ENCODE results near the gene ARL4C.

The ARL4C gene

DNA sequence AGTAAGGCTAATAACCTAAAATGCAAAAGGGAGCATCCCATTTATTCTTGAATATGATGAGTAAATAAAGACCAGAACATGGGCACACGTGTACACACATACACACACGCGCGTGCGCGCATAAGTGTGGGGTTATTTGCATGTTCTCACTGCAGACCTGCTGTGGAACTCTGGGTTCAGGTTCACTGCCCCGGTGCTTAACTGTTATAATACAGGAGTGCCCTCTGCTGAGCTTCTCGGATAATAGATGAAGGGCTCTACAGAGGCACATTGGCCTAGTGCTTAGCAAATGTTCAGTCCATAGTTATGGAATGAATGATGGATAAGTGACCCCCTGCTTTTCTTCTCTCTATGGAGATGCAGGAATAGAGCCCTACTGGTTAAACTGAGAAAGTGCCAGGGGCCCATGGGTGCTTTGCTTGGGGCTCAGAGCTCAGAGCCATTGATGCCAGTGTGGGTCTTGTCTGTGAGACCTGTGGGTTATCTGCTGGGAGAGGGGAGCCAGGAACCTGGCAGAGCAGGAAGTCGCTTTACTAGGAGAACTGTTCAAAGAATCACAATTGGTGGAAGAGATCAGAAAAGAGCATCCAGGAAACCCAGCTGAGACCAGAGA lies 3.6 kb upstream of the ARL4C start:
- Histone ChIP-seq H3K27me3 (ENCODE audit: low read length) (no peaks in the 10 kb centered on the region), H3K9me2 (replicated peaks; ENCODE audit: insufficient read depth, low read length) (no peaks in the 10 kb centered on the region), H3K4me2 (ENCODE audit: low read depth, low read length, poor library complexity, severe bottlenecking) (no peak overlapping the region), H3K4me3 (ENCODE audit: insufficient read depth, low read length, poor library complexity, severe bottlenecking) (no peak overlapping the region), H3F3A (ENCODE audit: insufficient read depth) (no peaks in the 10 kb centered on the region), H4K20me1 (ENCODE audit: low read depth, low read length) (no peaks in the 10 kb centered on the region), H3K27ac (ENCODE audit: low read depth, low read length) (no peak overlapping the region), H3K79me2 (ENCODE audit: insufficient read depth, low read length) (no peaks in the 10 kb centered on the region), H3K36me3 (ENCODE audit: low read length) (no peaks in the 10 kb centered on the region), H2AFZ (ENCODE audit: low read depth, low read length, severe bottlenecking) (no peak overlapping the region), H3K9ac (ENCODE audit: low read length) (no peak overlapping the region), H3K9me3 (ENCODE audit: insufficient read depth, low read length) (no peaks in the 10 kb centered on the region)
- TF ChIP-seq EZH2phosphoT487 (conservative IDR thresholded peaks at IDR 0.05; ENCODE audit: low read length): no peak
- TF ChIP-seq, protein P1, sequence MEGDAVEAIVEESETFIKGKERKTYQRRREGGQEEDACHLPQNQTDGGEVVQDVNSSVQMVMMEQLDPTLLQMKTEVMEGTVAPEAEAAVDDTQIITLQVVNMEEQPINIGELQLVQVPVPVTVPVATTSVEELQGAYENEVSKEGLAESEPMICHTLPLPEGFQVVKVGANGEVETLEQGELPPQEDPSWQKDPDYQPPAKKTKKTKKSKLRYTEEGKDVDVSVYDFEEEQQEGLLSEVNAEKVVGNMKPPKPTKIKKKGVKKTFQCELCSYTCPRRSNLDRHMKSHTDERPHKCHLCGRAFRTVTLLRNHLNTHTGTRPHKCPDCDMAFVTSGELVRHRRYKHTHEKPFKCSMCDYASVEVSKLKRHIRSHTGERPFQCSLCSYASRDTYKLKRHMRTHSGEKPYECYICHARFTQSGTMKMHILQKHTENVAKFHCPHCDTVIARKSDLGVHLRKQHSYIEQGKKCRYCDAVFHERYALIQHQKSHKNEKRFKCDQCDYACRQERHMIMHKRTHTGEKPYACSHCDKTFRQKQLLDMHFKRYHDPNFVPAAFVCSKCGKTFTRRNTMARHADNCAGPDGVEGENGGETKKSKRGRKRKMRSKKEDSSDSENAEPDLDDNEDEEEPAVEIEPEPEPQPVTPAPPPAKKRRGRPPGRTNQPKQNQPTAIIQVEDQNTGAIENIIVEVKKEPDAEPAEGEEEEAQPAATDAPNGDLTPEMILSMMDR (IDR thresholded peaks at IDR 0.05; ENCODE audit: insufficient read depth, low read length, poor library complexity, severe bottlenecking): no peak

DNA sequence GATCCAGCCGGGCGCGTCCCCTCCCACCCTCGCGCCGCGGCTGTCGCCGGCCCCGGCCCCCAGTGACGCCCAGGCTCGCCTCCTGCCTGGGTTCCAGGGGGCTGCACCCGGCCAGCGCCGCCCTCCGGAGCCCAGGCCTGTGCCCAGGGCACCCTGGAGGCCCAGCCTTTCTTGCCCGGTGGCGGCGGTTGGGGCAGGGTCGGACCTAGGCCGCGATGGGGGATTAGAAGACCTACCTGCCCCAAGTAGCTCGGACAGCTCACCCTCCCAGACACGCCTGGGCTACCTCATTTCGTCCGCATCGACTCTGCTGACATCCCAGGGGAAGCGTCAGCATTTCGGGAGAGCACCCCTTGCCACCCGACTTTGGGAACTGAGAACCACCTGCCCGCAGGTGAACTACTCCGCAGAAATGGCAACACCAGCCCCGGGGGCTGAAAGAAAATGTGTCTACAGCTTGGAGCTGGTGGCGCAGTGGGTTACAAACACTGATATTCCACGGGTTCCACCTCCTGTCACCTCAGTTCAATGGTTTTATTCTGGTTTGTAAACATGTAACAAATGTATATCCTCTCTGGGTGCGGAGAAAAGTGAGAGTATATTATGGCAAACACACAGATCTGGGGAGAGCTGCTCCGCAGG lies 834 bp upstream of the ARL4C start:
- Histone ChIP-seq H3K79me2 (ENCODE audit: insufficient read depth, low read length) (no peaks in the 10 kb centered on the region), H3K9me3 (ENCODE audit: insufficient read depth, low read length) (no peaks in the 10 kb centered on the region), H3K27me3 (ENCODE audit: low read length) (no peaks in the 10 kb centered on the region), H3F3A (ENCODE audit: insufficient read depth) (no peaks in the 10 kb centered on the region), H2AFZ (ENCODE audit: low read depth, low read length, severe bottlenecking) (no peak overlapping the region), H3K9ac (ENCODE audit: low read length) (no peak overlapping the region), H3K4me3 (ENCODE audit: insufficient read depth, low read length, poor library complexity, severe bottlenecking) (no peak overlapping the region), H3K9me2 (replicated peaks; ENCODE audit: insufficient read depth, low read length) (no peaks in the 10 kb centered on the region), H4K20me1 (ENCODE audit: low read depth, low read length) (no peaks in the 10 kb centered on the region), H3K4me2 (ENCODE audit: low read depth, low read length, poor library complexity, severe bottlenecking) (no peak overlapping the region), H3K36me3 (ENCODE audit: low read length) (no peaks in the 10 kb centered on the region), H3K27ac (ENCODE audit: low read depth, low read length) (no peak overlapping the region)
- TF ChIP-seq EZH2phosphoT487 (conservative IDR thresholded peaks at IDR 0.05; ENCODE audit: low read length): no peak
- TF ChIP-seq, protein P1 (IDR thresholded peaks at IDR 0.05; ENCODE audit: insufficient read depth, low read length, poor library complexity, severe bottlenecking): no peak

DNA sequence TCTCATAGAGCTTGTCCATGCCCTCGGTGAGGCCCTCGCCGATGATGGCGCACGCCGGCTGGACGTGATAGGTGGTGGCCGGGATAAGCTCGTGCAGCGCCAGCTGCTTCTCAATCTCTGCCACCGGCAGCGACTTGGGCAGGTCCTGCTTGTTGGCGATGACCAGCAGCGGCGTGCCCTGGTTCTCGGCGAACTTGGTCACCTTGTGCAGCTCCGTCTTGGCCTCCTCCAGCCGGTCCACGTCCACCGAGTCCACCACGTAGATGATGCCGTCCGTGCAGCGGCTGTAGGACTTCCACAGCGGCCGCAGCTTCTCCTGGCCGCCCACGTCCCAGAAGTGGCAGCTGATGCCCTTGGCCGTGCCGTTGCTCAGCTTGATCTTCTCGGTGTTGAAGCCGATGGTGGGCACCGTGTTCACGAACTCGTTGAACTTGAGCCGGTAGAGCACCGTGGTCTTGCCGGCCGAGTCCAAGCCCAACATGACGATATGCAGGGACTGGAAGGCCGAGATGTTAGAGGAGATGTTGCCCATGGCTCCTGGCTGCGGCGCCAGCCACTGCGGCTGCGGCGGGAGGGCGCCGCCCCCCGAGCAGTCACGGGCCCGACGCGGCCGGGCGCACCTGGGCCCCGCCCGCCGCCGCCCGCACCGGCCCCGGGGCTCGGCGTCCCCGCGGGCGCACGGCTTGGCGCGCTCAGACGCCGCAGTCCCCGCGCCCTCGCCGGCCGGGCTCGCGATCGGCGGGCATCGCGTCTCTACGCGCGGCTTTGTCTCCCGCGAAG lies 636 bp downstream of the ARL4C start:
- Histone ChIP-seq H3K9me2 (replicated peaks; ENCODE audit: insufficient read depth, low read length) (no peaks in the 10 kb centered on the region), H2AFZ (ENCODE audit: low read depth, low read length, severe bottlenecking) (no peak overlapping the region), H3K27ac (ENCODE audit: low read depth, low read length) (no peak overlapping the region), H3K27me3 (ENCODE audit: low read length) (no peaks in the 10 kb centered on the region), H3K9ac (ENCODE audit: low read length) (peak overlapping the region; percentile 23; the same call in 1 of the 2 replicates), H4K20me1 (ENCODE audit: low read depth, low read length) (no peaks in the 10 kb centered on the region), H3K4me2 (ENCODE audit: low read depth, low read length, poor library complexity, severe bottlenecking) (peak overlapping the region; percentile 51), H3K4me3 (ENCODE audit: insufficient read depth, low read length, poor library complexity, severe bottlenecking) (peak overlapping the region; percentile 48), H3F3A (ENCODE audit: insufficient read depth) (no peaks in the 10 kb centered on the region), H3K9me3 (ENCODE audit: insufficient read depth, low read length) (no peaks in the 10 kb centered on the region), H3K79me2 (ENCODE audit: insufficient read depth, low read length) (no peaks in the 10 kb centered on the region), H3K36me3 (ENCODE audit: low read length) (no peaks in the 10 kb centered on the region)
- TF ChIP-seq, protein P1 (IDR thresholded peaks at IDR 0.05; ENCODE audit: insufficient read depth, low read length, poor library complexity, severe bottlenecking): no peak
- no peak for TF ChIP-seq EZH2phosphoT487 (conservative IDR thresholded peaks at IDR 0.05; ENCODE audit: low read length)

Data from SU-DHL-6 (cell line).